HL-60 (cell line): ENCODE results near the gene EGR4.

ENCODE experiments used
- GABPA ChIP-seq: IDR thresholded peaks from 2 replicates; pipeline ENCODE4 v1.6.1; 2012; ENCODE audit warnings: low read depth
- TF ChIP-seq, protein P1 (sequence below): IDR thresholded peaks from one replicate; pipeline ENCODE4 v1.5.1; 2011; ENCODE audit warnings: low read length, control low read depth, inconsistent platforms; ENCODE audit not compliant: insufficient read depth

DNA sequence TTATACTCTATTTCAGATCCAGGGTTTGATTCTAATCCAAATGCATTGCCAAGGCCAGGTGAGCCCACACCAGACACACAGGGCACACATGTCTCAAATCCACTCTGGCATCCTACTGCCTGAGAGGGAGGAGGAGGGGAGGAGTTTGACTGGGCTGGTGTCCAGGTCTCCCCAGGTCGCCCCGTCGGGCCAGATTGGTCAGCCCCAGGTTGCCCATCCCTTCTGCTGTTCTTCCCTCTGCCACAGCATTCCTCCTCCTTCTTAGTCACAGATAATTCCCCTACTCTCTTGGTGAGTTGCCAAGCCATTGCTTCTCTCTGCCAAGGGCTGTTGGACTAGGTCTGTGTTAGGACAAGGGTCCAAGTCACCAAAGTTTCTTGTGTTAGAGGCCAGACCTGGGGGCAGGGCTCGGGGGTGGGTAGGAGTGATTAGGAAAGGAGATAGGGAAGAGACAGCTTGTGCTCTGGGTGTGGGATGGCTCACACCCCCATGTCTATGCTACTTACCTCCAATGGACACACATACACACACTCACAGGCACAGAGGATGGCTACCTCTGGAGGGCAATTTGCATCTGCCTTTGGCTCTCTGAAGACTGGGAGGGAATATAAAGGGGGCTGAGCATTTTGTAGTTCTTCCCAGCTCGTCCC lies 2.5 kb upstream of the EGR4 start:
- TF ChIP-seq GABPA: no peak
- TF ChIP-seq, protein P1, sequence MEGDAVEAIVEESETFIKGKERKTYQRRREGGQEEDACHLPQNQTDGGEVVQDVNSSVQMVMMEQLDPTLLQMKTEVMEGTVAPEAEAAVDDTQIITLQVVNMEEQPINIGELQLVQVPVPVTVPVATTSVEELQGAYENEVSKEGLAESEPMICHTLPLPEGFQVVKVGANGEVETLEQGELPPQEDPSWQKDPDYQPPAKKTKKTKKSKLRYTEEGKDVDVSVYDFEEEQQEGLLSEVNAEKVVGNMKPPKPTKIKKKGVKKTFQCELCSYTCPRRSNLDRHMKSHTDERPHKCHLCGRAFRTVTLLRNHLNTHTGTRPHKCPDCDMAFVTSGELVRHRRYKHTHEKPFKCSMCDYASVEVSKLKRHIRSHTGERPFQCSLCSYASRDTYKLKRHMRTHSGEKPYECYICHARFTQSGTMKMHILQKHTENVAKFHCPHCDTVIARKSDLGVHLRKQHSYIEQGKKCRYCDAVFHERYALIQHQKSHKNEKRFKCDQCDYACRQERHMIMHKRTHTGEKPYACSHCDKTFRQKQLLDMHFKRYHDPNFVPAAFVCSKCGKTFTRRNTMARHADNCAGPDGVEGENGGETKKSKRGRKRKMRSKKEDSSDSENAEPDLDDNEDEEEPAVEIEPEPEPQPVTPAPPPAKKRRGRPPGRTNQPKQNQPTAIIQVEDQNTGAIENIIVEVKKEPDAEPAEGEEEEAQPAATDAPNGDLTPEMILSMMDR: no peak
